ENCODE data around the gene DMBT1.
A peak's percentile ranks its signal among the peaks of the same experiment; 100 is the strongest.

The DMBT1 gene

DNA sequence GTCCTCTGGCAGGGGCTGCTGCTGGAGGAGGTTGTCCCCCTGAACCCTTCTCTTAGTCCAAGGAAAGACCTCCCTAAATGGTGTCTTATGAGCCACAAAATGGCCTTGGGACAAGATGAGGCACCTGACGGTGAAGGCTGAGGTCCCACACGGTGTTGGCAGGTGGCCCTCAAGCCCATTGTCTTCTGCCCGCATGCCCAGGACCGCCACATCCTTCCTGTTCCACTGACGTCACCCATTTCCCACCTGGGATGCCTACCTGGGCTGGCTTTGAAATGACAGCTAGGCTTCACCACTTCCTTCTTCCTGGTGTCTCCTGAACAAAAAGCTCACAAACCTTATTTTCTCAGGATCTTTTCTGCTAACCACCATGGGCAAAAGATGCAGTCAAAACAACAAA is 2.1 kb upstream of the DMBT1 start:
- CTCF ChIA-PET = no interaction called here
- POLR2A ChIA-PET = no interaction called here
- TF ChIP-seq CTCF (IDR thresholded peaks at IDR 0.05; ENCODE audit: control extremely low read depth, extremely low read depth, low read depth, missing control alignments) = no peak
- no peak for DNase-seq (ENCODE audit: extremely low spot score)

- no peak for TF ChIP-seq CTCF (IDR thresholded peaks at IDR 0.05; ENCODE audit: control extremely low read depth, extremely low read depth, low read depth, missing control alignments)
- ChIA-PET POLR2A (no interaction called here), CTCF (interaction anchor here (1.1 kb wide), 1 partner anchor 260 kb away, joined by 3 read pairs; no protein-coding TSS in a partner anchor)
- no peak for DNase-seq (ENCODE audit: extremely low spot score)
These were observed 1.3 kb upstream of the DMBT1 start for GRCh38 chr10:122559228-122559627.

DNA sequence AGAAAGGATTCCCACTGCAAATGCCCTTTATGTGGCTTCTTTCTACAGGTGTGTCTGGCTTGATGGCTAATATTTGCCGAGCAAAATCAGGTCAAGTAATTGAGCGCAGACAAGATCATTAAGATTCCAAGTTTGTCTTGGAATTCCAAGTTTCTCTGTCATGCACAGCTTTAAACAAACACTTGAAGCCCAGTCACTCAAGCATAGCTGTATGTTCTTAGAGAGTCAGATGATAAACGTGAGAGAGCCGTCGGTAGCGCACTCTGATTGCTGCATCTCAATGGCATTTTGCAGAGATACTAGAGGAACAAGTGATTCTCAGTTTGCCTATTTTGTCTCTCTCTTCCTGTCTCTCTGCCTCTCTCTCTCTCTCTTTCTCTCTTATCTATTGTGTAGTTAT is 658 bp downstream of the DMBT1 start:
- no peak for TF ChIP-seq CTCF (IDR thresholded peaks at IDR 0.05; ENCODE audit: control extremely low read depth, extremely low read depth, low read depth, missing control alignments)
- POLR2A ChIA-PET = no interaction called here
- CTCF ChIA-PET = no interaction called here
- no peak for DNase-seq (ENCODE audit: extremely low spot score)

GRCh38 chr10:122561792-122562191 is 1.2 kb downstream of the DMBT1 start:
- CTCF ChIA-PET = no interaction called here
- DNase-seq (ENCODE audit: extremely low spot score) = no peak
- POLR2A ChIA-PET = no interaction called here
- TF ChIP-seq CTCF (IDR thresholded peaks at IDR 0.05; ENCODE audit: control extremely low read depth, extremely low read depth, low read depth, missing control alignments) = no peak

- POLR2A ChIA-PET = no interaction called here
- CTCF ChIA-PET = interaction anchor here (0.6 to 5.7 kb wide), 35 partner anchors 9 to 306 kb away, joined by 3 to 43 read pairs (median 5); no protein-coding TSS in a partner anchor
- TF ChIP-seq CTCF (IDR thresholded peaks at IDR 0.05; ENCODE audit: control extremely low read depth, extremely low read depth, low read depth, missing control alignments) = no peak
- no peak for DNase-seq (ENCODE audit: extremely low spot score)
These were observed 4.4 kb downstream of the DMBT1 start for GRCh38 chr10:122564980-122565379.

DNA sequence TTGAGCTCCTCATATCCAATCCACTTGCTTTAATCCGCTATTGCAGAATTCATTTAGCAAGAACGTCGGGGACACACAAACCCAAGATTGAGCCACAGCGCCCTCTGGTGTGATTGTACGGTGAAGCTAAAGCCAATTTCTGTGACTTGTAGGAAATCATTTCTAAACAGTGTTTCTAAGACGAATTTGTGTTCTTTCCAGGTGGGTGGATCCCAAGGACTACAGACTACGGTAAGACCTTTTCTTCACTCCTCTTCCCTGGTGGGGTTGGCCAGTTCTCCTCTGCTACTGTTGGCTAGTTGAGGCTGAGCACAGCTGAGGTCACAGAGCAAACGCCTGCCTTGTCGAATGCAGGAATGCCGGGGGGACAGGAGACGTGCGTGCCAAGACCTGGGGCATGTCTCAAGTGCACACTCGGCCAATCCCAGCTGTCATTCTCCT is 5.2 kb downstream of the DMBT1 start:
- POLR2A ChIA-PET = no interaction called here
- CTCF ChIA-PET = interaction anchor here (0.7 to 5.7 kb wide), 33 partner anchors 10 to 307 kb away, joined by 3 to 43 read pairs (median 5); no protein-coding TSS in a partner anchor
- TF ChIP-seq CTCF (IDR thresholded peaks at IDR 0.05; ENCODE audit: control extremely low read depth, extremely low read depth, low read depth, missing control alignments) = peak; percentile 76
- DNase-seq (ENCODE audit: extremely low spot score) = peak; percentile 52

DNA sequence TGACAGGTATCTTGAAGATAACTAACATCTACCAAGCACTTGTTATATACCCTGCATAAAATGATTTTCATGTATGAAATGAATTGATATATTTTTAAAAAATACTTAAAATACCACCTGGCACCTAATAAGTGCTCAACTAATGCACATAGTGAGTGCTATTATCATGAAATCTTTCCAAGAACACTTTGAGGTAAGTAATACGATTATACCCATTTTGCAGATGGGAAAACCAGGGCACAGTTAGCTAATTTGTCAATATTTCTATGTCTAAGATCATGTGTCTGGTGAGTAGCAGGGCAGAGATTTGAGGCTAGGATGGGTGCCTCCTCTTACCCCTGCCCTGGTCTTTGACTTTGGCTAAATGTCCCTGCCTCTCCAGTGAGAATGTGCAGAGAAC is 6.1 kb downstream of the DMBT1 start:
- CTCF ChIA-PET = interaction anchor here (0.9 to 5.7 kb wide), 10 partner anchors 9 to 286 kb away, joined by 3 to 43 read pairs (median 11); no protein-coding TSS in a partner anchor
- no peak for TF ChIP-seq CTCF (IDR thresholded peaks at IDR 0.05; ENCODE audit: control extremely low read depth, extremely low read depth, low read depth, missing control alignments)
- no peak for DNase-seq (ENCODE audit: extremely low spot score)
- POLR2A ChIA-PET = no interaction called here

All from GM10248 (cell line).